Erythroblast (primary cell): Measurements from ENCODE around the gene CBX2.

Experiments
- GATA1 ChIP-seq: IDR thresholded peaks from 2 replicates; pipeline ENCODE4 v1.6.1; 2011; ENCODE audit warnings: low read depth, mild to moderate bottlenecking, control low read depth, low read length, moderate library complexity
- POLR2A ChIP-seq: IDR thresholded peaks from 2 replicates; pipeline ENCODE4 v1.6.1; 2011; ENCODE audit warnings: mild to moderate bottlenecking, low read length

GRCh38 chr17:79829004-79829403 is 51.1 kb downstream of the CBX2 start:
- no peak for TF ChIP-seq POLR2A
- TF ChIP-seq GATA1 = no peak
